Body of pancreas (tissue), 4 donors: ENCODE data around the gene ABCB9.

ENCODE experiments used
- CTCF ChIP-seq, 7 experiments: fragments of 450-650 bp in 4 of 7; fragments of 200-600 bp in 3 of 7; sonication (generic) in 3 of 7; IDR thresholded peaks; one replicate each; pipeline ENCODE4 v1.5.1; 2016 to 2019; ENCODE audit warnings: antibody characterized with exemption in 7 of 7
- POLR2A ChIP-seq, 3 donors: fragments of 450-650 bp; IDR thresholded peaks; one replicate each; pipeline ENCODE4 v1.6.1; 2016; ENCODE audit warnings: antibody characterized with exemption in 3 of 3, mild to moderate bottlenecking in 2 of 3

DNA sequence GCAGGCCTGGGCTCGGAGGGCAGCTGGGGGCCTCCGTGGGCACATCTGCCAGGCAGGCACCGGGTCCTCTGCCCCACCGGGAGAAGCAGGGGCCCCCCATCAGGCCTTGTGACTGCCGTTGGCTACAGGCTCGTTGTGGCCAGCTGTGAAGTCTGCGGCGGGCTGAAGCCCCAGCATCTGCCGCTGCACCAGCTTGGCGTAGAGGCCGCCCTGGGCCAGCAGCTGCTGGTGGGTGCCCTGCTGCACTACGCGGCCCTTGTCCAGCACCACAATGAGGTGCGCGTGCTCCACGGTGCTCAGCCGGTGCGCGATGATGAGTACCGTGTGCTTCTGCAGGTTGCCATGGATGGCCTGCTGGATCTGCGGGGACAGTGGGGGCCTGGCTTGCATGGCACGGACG lies 36.5 kb downstream of the ABCB9 start:
- no peak for TF ChIP-seq CTCF (IDR thresholded peaks at IDR 0.05)
- no peak for TF ChIP-seq POLR2A (IDR thresholded peaks at IDR 0.05)
